Smooth muscle cell (in vitro differentiated cells): ENCODE data around the gene NOS1. TPM values are rescaled to one million over a fixed set of nuclear protein-coding genes. Genes with fewer than 3 reads are reported as not detected.
"Not testable (repeated sequence)": the region's sequence is repeated elsewhere in the genome, so short reads cannot be mapped to it uniquely, and the experiment has no call there.

Source experiments
- DNase-seq: peaks from one replicate; lab custom pipeline; 2025; ENCODE audit not compliant: unreplicated experiment; lab: John Stamatoyannopoulos, UW
- H2AFZ ChIP-seq: fragments of 200-600 bp; sonication (generic); 2 replicates; pipeline ENCODE4 v1.6.0; 2016; ENCODE audit warnings: antibody characterized with exemption, low read depth, mild to moderate bottlenecking
- H3F3A ChIP-seq: fragments of 200-600 bp; sonication (generic); 2 replicates; pipeline ENCODE4 v1.6.0; 2017; ENCODE audit warnings: antibody characterized with exemption, low read depth
- H3K27ac ChIP-seq: fragments of 200-600 bp; sonication (generic); 2 replicates; pipeline ENCODE4 v1.5.1; 2016; ENCODE audit warnings: low read depth, mild to moderate bottlenecking
- H3K27me3 ChIP-seq: fragments of 200-600 bp; sonication (generic); 2 replicates; pipeline ENCODE4 v1.6.1; 2016; ENCODE audit warnings: low read depth, mild to moderate bottlenecking
- H3K36me3 ChIP-seq: fragments of 200-600 bp; sonication (generic); 2 replicates; pipeline ENCODE4 v1.5.1; 2016; ENCODE audit warnings: low read depth
- H3K4me1 ChIP-seq: fragments of 200-600 bp; sonication (generic); 2 replicates; pipeline ENCODE4 v1.5.1; 2016; ENCODE audit warnings: low read depth
- H3K4me2 ChIP-seq: fragments of 200-600 bp; sonication (generic); 2 replicates; pipeline ENCODE4 v1.6.0; 2016; ENCODE audit warnings: mild to moderate bottlenecking
- H3K4me3 ChIP-seq: fragments of 200-600 bp; sonication (generic); 2 replicates; pipeline ENCODE4 v1.5.1; 2016; ENCODE audit warnings: mild to moderate bottlenecking
- H3K79me2 ChIP-seq: fragments of 200-600 bp; sonication (generic); 2 replicates; pipeline ENCODE4 v1.6.0; 2016; ENCODE audit warnings: low read depth, mild to moderate bottlenecking
- H3K9ac ChIP-seq: fragments of 200-600 bp; sonication (generic); 2 replicates; pipeline ENCODE4 v1.6.0; 2016; ENCODE audit warnings: low read depth
- H3K9me3 ChIP-seq: fragments of 200-600 bp; sonication (generic); replicated peaks from 2 replicates; pipeline ENCODE4 v1.5.1; 2016; ENCODE audit warnings: low read depth
- H4K20me1 ChIP-seq: fragments of 200-600 bp; sonication (generic); 2 replicates; pipeline ENCODE4 v1.6.0; 2016; ENCODE audit warnings: low read depth
- WGBS: methylation state at CpG from one replicate; pipeline ENCODE4 v1.1.7; 2016; ENCODE audit warnings: low lambda C conversion rate; 5-methylcytosine and 5-hydroxymethylcytosine counted together
- polyA plus RNA-seq: library from polyadenylated mRNA; unstranded; fragments of >200 nt; fragmentation: Nextera tagmentation; extraction: Ambion mirVana; gene quantifications from 2 replicates; pipeline ENCODE4 v1.2.1, GENCODE V29; 2016
- total RNA-seq: library from RNA; depleted of rRNA; stranded (reverse); fragments of >200 nt; gene quantifications from 2 replicates; pipeline ENCODE4 v1.2.3, GENCODE V29; 2014
- TF ChIP-seq, protein P1 (sequence below): fragments of 200-600 bp; sonication (generic); IDR thresholded peaks from 2 replicates; pipeline ENCODE4 v1.5.1; 2017; ENCODE audit warnings: borderline replicate concordance, mild to moderate bottlenecking, antibody characterized with exemption; ENCODE audit not compliant: insufficient read depth, poor library complexity, severe bottlenecking

NOS1 gene
- total and polyA plus RNA-seq, 2 experiments from 2014 or later = 0.09 TPM; not detected in 1

- not testable (repeated sequence) for DNase-seq, H3K4me2 ChIP-seq, H3F3A ChIP-seq, H2AFZ ChIP-seq, H4K20me1 ChIP-seq, H3K9ac ChIP-seq, H3K27ac ChIP-seq, H3K4me3 ChIP-seq, H3K79me2 ChIP-seq, H3K9me3 ChIP-seq, H3K27me3 ChIP-seq, H3K4me1 ChIP-seq, H3K36me3 ChIP-seq
- 90% methylated on average over 6 of the region's 6 CpGs for WGBS
Observed at GRCh38 chr12:117196334-117196733, 165.1 kb downstream of the NOS1 start.

GRCh38 chr12:117195027-117195426 is 166.4 kb downstream of the NOS1 start:
- not testable (repeated sequence) for H3K27me3 ChIP-seq, H3K36me3 ChIP-seq, H3K79me2 ChIP-seq, DNase-seq, H2AFZ ChIP-seq, H3K9me3 ChIP-seq, H3K4me1 ChIP-seq, H3K4me3 ChIP-seq, H3F3A ChIP-seq, H4K20me1 ChIP-seq, H3K27ac ChIP-seq, H3K9ac ChIP-seq, H3K4me2 ChIP-seq
- 74% methylated on average over 9 of the region's 9 CpGs for WGBS

GRCh38 chr12:117193903-117194302 is 167.5 kb downstream of the NOS1 start:
- H3K36me3 ChIP-seq = no peaks in the 10 kb centered on the region
- no peak for DNase-seq

DNA sequence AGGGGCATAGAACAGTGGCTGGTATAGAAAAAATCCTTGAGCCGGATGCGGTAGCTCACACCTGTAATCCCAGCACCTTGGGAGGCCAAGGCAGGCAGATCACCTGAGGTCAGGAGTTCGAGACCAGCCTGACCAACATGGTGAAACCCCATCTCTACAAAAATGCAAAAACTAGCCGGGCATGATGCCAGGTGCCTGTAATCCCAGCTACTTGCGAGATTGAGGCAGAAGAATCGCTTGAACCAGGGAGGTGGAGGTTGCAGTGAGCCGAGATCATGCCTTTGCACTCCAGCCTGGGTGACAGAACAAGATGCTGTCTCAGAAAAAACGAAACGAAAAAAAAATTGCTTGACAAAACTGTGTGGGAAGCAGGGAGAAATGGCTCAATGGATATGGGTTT is 168.8 kb downstream of the NOS1 start:
- not testable (repeated sequence) for H3K36me3 ChIP-seq, H3K27ac ChIP-seq, H3K4me2 ChIP-seq, H3K27me3 ChIP-seq, H3K4me3 ChIP-seq, H3F3A ChIP-seq, H2AFZ ChIP-seq, H3K9ac ChIP-seq, H3K4me1 ChIP-seq, DNase-seq, H4K20me1 ChIP-seq, H3K9me3 ChIP-seq
- peaks cover 19% of the 10 kb centered on the region for H3K79me2 ChIP-seq
- WGBS = 93% methylated on average over 9 of the region's 9 CpGs

More at GRCh38 chr12:117193903-117194302, 167.5 kb downstream of the NOS1 start:
- no peaks in the 10 kb centered on the region for H4K20me1 ChIP-seq
- H3K4me2 ChIP-seq = no peak overlapping the region
- peaks cover 6% of the 10 kb centered on the region for H3K79me2 ChIP-seq
- no peaks in the 10 kb centered on the region for H3K9me3 ChIP-seq
- no peak overlapping the region for H2AFZ ChIP-seq
- no peaks in the 10 kb centered on the region for H3K4me1 ChIP-seq
- no peak overlapping the region for H3K27ac ChIP-seq
- no peak overlapping the region for H3K9ac ChIP-seq
- 92% methylated on average over 3 of the region's 3 CpGs for WGBS
- no peaks in the 10 kb centered on the region for H3K27me3 ChIP-seq
- no peak overlapping the region for H3K4me3 ChIP-seq
- H3F3A ChIP-seq = no peaks in the 10 kb centered on the region
- TF ChIP-seq, protein P1, sequence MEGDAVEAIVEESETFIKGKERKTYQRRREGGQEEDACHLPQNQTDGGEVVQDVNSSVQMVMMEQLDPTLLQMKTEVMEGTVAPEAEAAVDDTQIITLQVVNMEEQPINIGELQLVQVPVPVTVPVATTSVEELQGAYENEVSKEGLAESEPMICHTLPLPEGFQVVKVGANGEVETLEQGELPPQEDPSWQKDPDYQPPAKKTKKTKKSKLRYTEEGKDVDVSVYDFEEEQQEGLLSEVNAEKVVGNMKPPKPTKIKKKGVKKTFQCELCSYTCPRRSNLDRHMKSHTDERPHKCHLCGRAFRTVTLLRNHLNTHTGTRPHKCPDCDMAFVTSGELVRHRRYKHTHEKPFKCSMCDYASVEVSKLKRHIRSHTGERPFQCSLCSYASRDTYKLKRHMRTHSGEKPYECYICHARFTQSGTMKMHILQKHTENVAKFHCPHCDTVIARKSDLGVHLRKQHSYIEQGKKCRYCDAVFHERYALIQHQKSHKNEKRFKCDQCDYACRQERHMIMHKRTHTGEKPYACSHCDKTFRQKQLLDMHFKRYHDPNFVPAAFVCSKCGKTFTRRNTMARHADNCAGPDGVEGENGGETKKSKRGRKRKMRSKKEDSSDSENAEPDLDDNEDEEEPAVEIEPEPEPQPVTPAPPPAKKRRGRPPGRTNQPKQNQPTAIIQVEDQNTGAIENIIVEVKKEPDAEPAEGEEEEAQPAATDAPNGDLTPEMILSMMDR = no peak

- Histone ChIP-seq H3K4me3 (no peak overlapping the region), H3K4me1 (peaks cover 6% of the 10 kb centered on the region)
- TF ChIP-seq, protein P1 = no peak
Observed at GRCh38 chr12:117192057-117192456, 169.4 kb downstream of the NOS1 start.

More at GRCh38 chr12:117192057-117192456, 169.4 kb downstream of the NOS1 start:
- no peak overlapping the region for H3K4me2 ChIP-seq
- H2AFZ ChIP-seq = no peak overlapping the region
- H3K36me3 ChIP-seq = no peaks in the 10 kb centered on the region
- H3K27me3 ChIP-seq = no peaks in the 10 kb centered on the region
- H3K79me2 ChIP-seq = peaks cover 21% of the 10 kb centered on the region
- no peaks in the 10 kb centered on the region for H3K9me3 ChIP-seq
- H3K27ac ChIP-seq = no peak overlapping the region
- H4K20me1 ChIP-seq = peaks cover 11% of the 10 kb centered on the region
- H3F3A ChIP-seq = no peaks in the 10 kb centered on the region
- WGBS = 79% methylated on average over 2 of the region's 2 CpGs
- no peak for DNase-seq
- H3K9ac ChIP-seq = no peak overlapping the region
